K562 (cell line): ENCODE measurements around the gene BRWD1. TPM values are rescaled to one million over a fixed set of nuclear protein-coding genes. Genes with fewer than 3 reads are reported as not detected.

ENCODE experiments used
- ATAC-seq: fragments of 200-7000 bp; cut with Tn5 transposase; 3 replicates; pipeline ENCODE4 v1.9.1; 2020; ENCODE audit warnings: moderate library complexity
- BruUV-seq: library from RNA; stranded (reverse); fragments of 400-500 nt; replicated peaks from 2 replicates; lab custom pipeline; 2021; lab: Mats Ljungman, UMichigan
- CTCF ChIA-PET: fragments of 300-600 bp; formaldehyde crosslinking; extraction: SDS; loops from one replicate; lab custom pipeline; 2021; ENCODE audit warnings: low intra/inter-chr PET ratio; lab: Yijun Ruan, JAX
- POLR2A ChIA-PET: fragments of 300-600, 350-650 bp; sonication (Branson Sonifier 250); formaldehyde crosslinking; extraction: SDS; loops from one replicate; lab custom pipeline; 2021; ENCODE audit warnings: antibody characterized with exemption, inconsistent platforms; lab: Yijun Ruan, JAX
- DNase-seq, 4 experiments: peaks; one replicate each; pipeline versions ENCODE4 v3.0.0 to v3.0.0-alpha.2; 2011 to 2018; ENCODE audit warnings: low spot score in 3 of 4, mixed read lengths in 3 of 4; ENCODE audit errors: extremely low read depth in 1 of 4
- FAIRE-seq: peaks from 2 replicates; lab custom pipeline; 2011; peaks lifted over from hg19 to GRCh38; lab: Jason Lieb, UNC
- H2AFZ ChIP-seq: 2 replicates; pipeline ENCODE4 v1.6.0; 2011; ENCODE audit warnings: low read depth, low read length, control low read depth, inconsistent platforms
- H3K27ac ChIP-seq: fragments of 200-600 bp; 3 replicates; pipeline ENCODE4 v1.8.0; 2011; ENCODE audit warnings: low read depth, mild to moderate bottlenecking, control low read depth, inconsistent platforms, low read length, moderate library complexity, mixed read lengths; ENCODE audit errors: extremely low read depth
- H3K27me3 ChIP-seq, 2 experiments: fragments of 300-600 bp in 1 of 2; 2 replicates in 1 of 2; 3 replicates in 1 of 2; pipeline versions ENCODE4 v1.6.0 to v1.8.0; 2011; ENCODE audit warnings: inconsistent platforms in 2 of 2, low read length in 2 of 2, mild to moderate bottlenecking in 1 of 2, mixed read lengths in 1 of 2, moderate library complexity in 1 of 2; ENCODE audit not compliant: control insufficient read depth in 2 of 2, insufficient read depth in 2 of 2
- H3K36me3 ChIP-seq: fragments of 300-600 bp; 3 replicates; pipeline ENCODE4 v1.8.0; 2011; ENCODE audit warnings: mild to moderate bottlenecking, low read length, inconsistent platforms; ENCODE audit not compliant: control insufficient read depth, insufficient read depth
- H3K4me1 ChIP-seq, 2 experiments: fragments of 200-600 bp in 1 of 2; replicated peaks in 1 of 2; 2 replicates in 1 of 2; 3 replicates in 1 of 2; pipeline versions ENCODE4 v1.5.1 to v1.8.0; 2011; ENCODE audit warnings: inconsistent platforms in 2 of 2, low read length in 2 of 2, mild to moderate bottlenecking in 1 of 2, mixed read lengths in 1 of 2, moderate library complexity in 1 of 2; ENCODE audit not compliant: control insufficient read depth in 2 of 2, insufficient read depth in 2 of 2
- H3K4me2 ChIP-seq: 2 replicates; pipeline ENCODE4 v1.6.1; 2011; ENCODE audit warnings: low read length, control low read depth, inconsistent platforms, mixed read lengths; ENCODE audit not compliant: insufficient read depth
- H3K4me3 ChIP-seq: fragments of 200-600 bp; sonication (generic), shearing (Covaris generic); 2 replicates; pipeline ENCODE4 v1.5.1; 2016; ENCODE audit warnings: control low read depth, inconsistent platforms
- H3K79me2 ChIP-seq: fragments of 200-600 bp; 3 replicates; pipeline ENCODE4 v1.8.0; 2011; ENCODE audit warnings: low read length, inconsistent platforms; ENCODE audit not compliant: control insufficient read depth, insufficient read depth
- H3K9ac ChIP-seq, 2 experiments: 2 replicates each; pipeline versions ENCODE4 v1.6.0 to v1.6.1; 2011; ENCODE audit warnings: low read depth in 2 of 2, low read length in 2 of 2, control low read depth in 1 of 2, inconsistent platforms in 1 of 2, mild to moderate bottlenecking in 1 of 2, mixed read lengths in 1 of 2; ENCODE audit not compliant: insufficient read depth in 1 of 2
- H3K9me1 ChIP-seq: one replicate; pipeline ENCODE4 v1.6.0; 2011; ENCODE audit warnings: inconsistent platforms, mild to moderate bottlenecking, low read length, moderate library complexity; ENCODE audit not compliant: control insufficient read depth, insufficient read depth
- H3K9me3 ChIP-seq: replicated peaks from 2 replicates; pipeline ENCODE4 v1.5.1; 2011; ENCODE audit warnings: low read depth, low read length, inconsistent platforms; ENCODE audit not compliant: control insufficient read depth, insufficient read depth
- H4K20me1 ChIP-seq: replicated peaks from 2 replicates; pipeline ENCODE4 v1.6.1; 2011; ENCODE audit warnings: low read length, inconsistent platforms, mixed read lengths; ENCODE audit not compliant: control insufficient read depth, insufficient read depth
- BCOR ChIP-seq: fragments of 450-650 bp; IDR thresholded peaks from 2 replicates; pipeline ENCODE4 v1.6.1; 2016
- CEBPG ChIP-seq, 3 experiments: fragments of 200-800 bp in 1 of 3; sonication (Bioruptor generic) in 1 of 3; sonication (generic) in 1 of 3; formaldehyde crosslinking in 1 of 3; IDR thresholded peaks in 2 of 3; conservative IDR thresholded peaks in 1 of 3; 2 replicates each; pipeline versions ENCODE4 v1.6.1 to v1.8.0; 2016 to 2022; ENCODE audit warnings: missing compliant biosample characterization in 2 of 3, missing genetic modification characterization in 2 of 3, mild to moderate bottlenecking in 1 of 3, missing genetic modification reagents in 1 of 3
- MCM5 ChIP-seq: fragments of 450-650 bp; IDR thresholded peaks from 2 replicates; pipeline ENCODE4 v1.6.1; 2016; ENCODE audit warnings: low read depth
- SMARCA5 ChIP-seq: fragments of 450-650 bp; IDR thresholded peaks from 2 replicates; pipeline ENCODE4 v1.6.1; 2016
- ZSCAN32 ChIP-seq: fragments of 450-650 bp; formaldehyde crosslinking; IDR thresholded peaks from 2 replicates; pipeline ENCODE4 v1.4.0; 2020; ENCODE audit warnings: mild to moderate bottlenecking, moderate library complexity
- WGBS: fragments of 100-300 bp; shearing (Covaris generic); methylation state at CpG from one replicate; pipeline ENCODE4 v1.1.6; 2016; ENCODE audit warnings: low coverage, mixed read lengths; ENCODE audit not compliant: insufficient coverage; ENCODE audit errors: missing lambda C conversion rate; 5-methylcytosine and 5-hydroxymethylcytosine counted together
- in situ Hi-C: fragments of 300-500 bp; cut with MboI; formaldehyde crosslinking; loops from 4 replicates; pipeline ENCODE4 v1.15.0; 2018; ENCODE audit warnings: inconsistent platforms, mixed read lengths
- intact Hi-C: fragments of 100-400 bp; cut with micrococcal nuclease; formaldehyde crosslinking; loops from 2 replicates; pipeline ENCODE4 v1.14.2; 2022
- polyA plus RNA-seq, 8 experiments: library from polyadenylated mRNA; depleted of rRNA in 4 of 8; stranded (reverse) in 5 of 8; unstranded in 3 of 8; fragments of >200 nt; fragmentation: Nextera tagmentation in 2 of 8; fragmentation: Illumina TruSeq in 1 of 8; extraction: Ambion mirVana in 2 of 8; extraction: Trizol in 1 of 8; gene quantifications; 2 replicates each; pipeline versions ENCODE4 v1.2.1 to v1.2.3, GENCODE V29; 2011 to 2014; ENCODE audit warnings: inconsistent platforms in 1 of 8, missing spikeins in 1 of 8
- total RNA-seq, 7 experiments: library from RNA; depleted of rRNA in 6 of 7; stranded (reverse); fragments of >200 nt in 6 of 7; fragmentation: Illumina TruSeq in 2 of 7; extraction: Trizol in 2 of 7; gene quantifications; 2 replicates each; pipeline versions ENCODE4 v1.2.1 to v1.2.3, GENCODE V29; 2011 to 2021; ENCODE audit warnings: low replicate concordance in 1 of 7
- TF ChIP-seq, protein P1 (sequence below), 2 experiments: fragments of 450-650 bp in 1 of 2; sonication (generic) in 1 of 2; formaldehyde crosslinking in 1 of 2; IDR thresholded peaks in 1 of 2; conservative IDR thresholded peaks in 1 of 2; 2 replicates each; pipeline versions ENCODE4 v1.6.1 to v1.8.1; 2016 to 2023; ENCODE audit warnings: mild to moderate bottlenecking in 2 of 2, moderate library complexity in 2 of 2, inconsistent platforms in 1 of 2, missing genetic modification reagents in 1 of 2
- TF ChIP-seq, protein P2 (sequence below): fragments of 450-650 bp; formaldehyde crosslinking; IDR thresholded peaks from 2 replicates; pipeline ENCODE4 v1.4.0; 2020; ENCODE audit warnings: mild to moderate bottlenecking, mixed read lengths
- TF ChIP-seq, protein P3 (sequence below): fragments of 450-650 bp; formaldehyde crosslinking; IDR thresholded peaks from 2 replicates; pipeline ENCODE4 v1.4.0; 2022; ENCODE audit warnings: mild to moderate bottlenecking, moderate library complexity

BRWD1 gene
- total and polyA plus RNA-seq, 9 of the 15 experiments (the other 6 are each of a cell fraction or from before 2014, with no cell fraction given), result 10.1 to 60.2 (median 34.1) TPM

DNA sequence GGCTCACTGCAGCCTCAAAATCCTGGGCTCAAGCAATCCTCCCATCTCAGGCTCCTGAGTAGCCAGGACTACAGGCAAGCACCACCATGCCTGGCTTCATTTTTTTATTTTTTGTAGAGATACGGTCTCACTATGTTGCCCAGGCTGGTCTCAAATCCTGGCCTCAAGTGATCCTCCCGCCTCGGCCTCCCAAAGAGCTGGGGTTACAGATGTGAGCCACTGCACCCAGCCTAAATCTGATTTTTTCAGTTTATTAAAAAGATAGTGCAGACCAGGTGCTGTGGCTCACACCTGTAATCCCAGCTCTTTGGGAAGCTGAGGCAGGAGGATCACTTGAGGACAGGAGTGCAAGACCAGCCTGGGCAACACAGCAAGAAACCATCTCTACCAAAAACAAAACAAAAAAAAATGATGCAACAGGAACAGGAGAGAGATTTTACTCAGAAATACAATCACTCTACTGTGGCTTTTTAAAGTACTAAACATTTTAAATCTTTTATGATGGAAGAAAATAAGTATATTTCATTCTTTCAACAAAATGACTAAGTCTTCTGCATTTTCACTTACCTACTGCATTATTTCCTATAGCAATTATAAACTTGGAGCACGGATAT lies 132.1 kb downstream of the BRWD1 start:
- H3K27me3 ChIP-seq, result no peaks in the 10 kb centered on the region
- 63% methylated on average over 4 of the region's 4 CpGs for WGBS
- H3K4me3 ChIP-seq, result peak overlapping the region; percentile 82; the same call in 1 of the 2 replicates
- H3K4me2 ChIP-seq, result peak overlapping the region; percentile 92
- POLR2A ChIA-PET, result interaction anchor here (0.6 to 1.5 kb wide), 7 partner anchors 9 to 242 kb away, joined by 3 to 6 read pairs (median 3); a partner anchor contains a TSS
- DNase-seq (no peak), ATAC-seq (no peak), FAIRE-seq (no peak)
- BruUV-seq, result no TSS peak
- in situ Hi-C loops (no loop called here), intact Hi-C loops (loop anchor here (5.0 to 10.0 kb wide), 3 partner anchors 133 to 261 kb away; partner anchors contain the start of gene BRWD1)
- no peaks in the 10 kb centered on the region for H3K9me3 ChIP-seq
- peaks cover 54% of the 10 kb centered on the region for H3K36me3 ChIP-seq
- peak; percentile 41; the same call in 1 of the 2 replicates for TF ChIP-seq CEBPG (CRISPR knock-in tag; IDR thresholded peaks at IDR 0.05)
- TF ChIP-seq CEBPG (tag; conservative IDR thresholded peaks at IDR 0.05 in 1 of 2, IDR thresholded peaks at IDR 0.05 in 1 of 2), result peak; percentile 73 to 74
- 0 out of 2 replicates have a peak, but pooled peaks have one; percentile 21 for TF ChIP-seq SMARCA5
- TF ChIP-seq, protein P1, sequence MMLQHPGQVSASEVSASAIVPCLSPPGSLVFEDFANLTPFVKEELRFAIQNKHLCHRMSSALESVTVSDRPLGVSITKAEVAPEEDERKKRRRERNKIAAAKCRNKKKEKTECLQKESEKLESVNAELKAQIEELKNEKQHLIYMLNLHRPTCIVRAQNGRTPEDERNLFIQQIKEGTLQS (IDR thresholded peaks at IDR 0.05), result peak; percentile 73
- TF ChIP-seq, protein P1 (CRISPR knock-in tag; conservative IDR thresholded peaks at IDR 0.05), result no peak
- 0 out of 2 replicates have a peak, but pooled peaks have one; percentile 31 for TF ChIP-seq ZSCAN32
- TF ChIP-seq, protein P2, sequence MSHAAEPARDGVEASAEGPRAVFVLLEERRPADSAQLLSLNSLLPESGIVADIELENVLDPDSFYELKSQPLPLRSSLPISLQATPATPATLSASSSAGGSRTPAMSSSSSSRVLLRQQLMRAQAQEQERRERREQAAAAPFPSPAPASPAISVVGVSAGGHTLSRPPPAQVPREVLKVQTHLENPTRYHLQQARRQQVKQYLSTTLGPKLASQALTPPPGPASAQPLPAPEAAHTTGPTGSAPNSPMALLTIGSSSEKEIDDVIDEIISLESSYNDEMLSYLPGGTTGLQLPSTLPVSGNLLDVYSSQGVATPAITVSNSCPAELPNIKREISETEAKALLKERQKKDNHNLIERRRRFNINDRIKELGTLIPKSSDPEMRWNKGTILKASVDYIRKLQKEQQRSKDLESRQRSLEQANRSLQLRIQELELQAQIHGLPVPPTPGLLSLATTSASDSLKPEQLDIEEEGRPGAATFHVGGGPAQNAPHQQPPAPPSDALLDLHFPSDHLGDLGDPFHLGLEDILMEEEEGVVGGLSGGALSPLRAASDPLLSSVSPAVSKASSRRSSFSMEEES, result no peak
- 0 out of 2 replicates have a peak, but pooled peaks have one; percentile 39 for TF ChIP-seq BCOR
- TF ChIP-seq MCM5, result no peak
- TF ChIP-seq, protein P3, sequence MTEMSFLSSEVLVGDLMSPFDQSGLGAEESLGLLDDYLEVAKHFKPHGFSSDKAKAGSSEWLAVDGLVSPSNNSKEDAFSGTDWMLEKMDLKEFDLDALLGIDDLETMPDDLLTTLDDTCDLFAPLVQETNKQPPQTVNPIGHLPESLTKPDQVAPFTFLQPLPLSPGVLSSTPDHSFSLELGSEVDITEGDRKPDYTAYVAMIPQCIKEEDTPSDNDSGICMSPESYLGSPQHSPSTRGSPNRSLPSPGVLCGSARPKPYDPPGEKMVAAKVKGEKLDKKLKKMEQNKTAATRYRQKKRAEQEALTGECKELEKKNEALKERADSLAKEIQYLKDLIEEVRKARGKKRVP (CRISPR knock-in tag), result 0 out of 2 replicates have a peak, but pooled peaks have one; percentile 42
- H3K9ac ChIP-seq, result peak overlapping the region in 1 of 2 experiments; percentile 95; a peak in 2 of 4 replicates
- no peaks in the 10 kb centered on the region for H3K9me1 ChIP-seq
- H3K27ac ChIP-seq, result no peak overlapping the region
- H3K4me1 ChIP-seq, result peaks cover 8 to 11% of the 10 kb centered on the region in 2 experiments; a peak in 4 of 5 replicates
- H4K20me1 ChIP-seq, result no peaks in the 10 kb centered on the region; the same call in 1 of the 2 replicates
- H2AFZ ChIP-seq, result no peak overlapping the region
- CTCF ChIA-PET, result no interaction called here
- peaks cover 79% of the 10 kb centered on the region for H3K79me2 ChIP-seq
